Progenitor cell of endocrine pancreas (in vitro differentiated cells): ENCODE data around the gene C1R. TPM values are rescaled to one million over a fixed set of nuclear protein-coding genes. Genes with fewer than 3 reads are reported as not detected.

ENCODE experiments used
- DNase-seq: peaks from one replicate; pipeline ENCODE4 v3.0.0; 2021; ENCODE audit warnings: low spot score; ENCODE audit not compliant: unreplicated experiment
- H3K27ac Mint-ChIP-seq: 2 replicates; pipeline ENCODE4 v1.8.0; 2021; ENCODE audit warnings: mild to moderate bottlenecking, moderate library complexity, mixed read lengths
- H3K27me3 Mint-ChIP-seq: 2 replicates; pipeline ENCODE4 v1.8.0; 2021; ENCODE audit warnings: mixed read lengths
- H3K36me3 Mint-ChIP-seq: 2 replicates; pipeline ENCODE4 v1.8.0; 2022; ENCODE audit warnings: mixed read lengths; ENCODE audit not compliant: insufficient read depth
- H3K4me1 Mint-ChIP-seq: 2 replicates; pipeline ENCODE4 v1.8.0; 2021; ENCODE audit warnings: low read depth, mixed read lengths
- H3K4me3 Mint-ChIP-seq: 2 replicates; pipeline ENCODE4 v1.8.0; 2021; ENCODE audit warnings: low read depth, mild to moderate bottlenecking, moderate library complexity, mixed read lengths
- H3K9me3 Mint-ChIP-seq: 2 replicates; pipeline ENCODE4 v1.8.0; 2021; ENCODE audit warnings: low read depth, mixed read lengths
- total RNA-seq: library from RNA; stranded (reverse); gene quantifications from 2 replicates; pipeline ENCODE4 v1.2.1, GENCODE V29; 2021
- TF ChIP-seq, protein P1 (sequence below): fragments of 200-600 bp; sonication (generic); IDR thresholded peaks from one replicate; pipeline ENCODE4 v1.5.0; 2021; ENCODE audit warnings: antibody characterized with exemption, mild to moderate bottlenecking; ENCODE audit not compliant: unreplicated experiment

Gene C1R
- total RNA-seq, 1 donor from 2014 or later: 10.2 TPM

DNA sequence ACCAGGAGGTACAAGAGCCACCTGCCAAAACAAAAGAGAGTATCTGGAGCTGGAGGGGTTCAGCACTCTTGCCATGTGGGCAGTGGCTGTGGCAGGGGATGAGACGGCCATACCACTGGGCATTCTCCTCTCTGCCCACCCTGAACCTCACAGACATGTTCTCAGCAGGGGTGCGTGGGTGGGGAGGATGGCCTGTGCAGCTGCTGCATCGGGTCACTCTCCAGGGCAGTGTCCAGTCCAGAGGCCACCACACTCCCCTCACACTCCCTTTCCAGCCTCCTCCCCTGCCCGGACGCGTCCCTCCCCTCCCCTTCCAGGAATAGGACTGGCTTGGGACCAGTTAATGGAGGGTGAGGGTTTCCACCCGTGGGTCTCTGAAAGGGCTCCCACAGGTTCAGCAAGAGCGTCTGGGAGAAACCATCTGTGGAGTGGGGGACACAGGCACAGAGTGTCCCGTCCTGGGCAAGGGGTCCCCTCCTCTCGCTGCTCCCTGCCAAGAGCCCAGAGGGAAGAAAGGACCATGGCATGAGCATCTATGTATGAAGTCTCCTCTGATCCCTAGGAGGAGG lies 501 bp downstream of the C1R start:
- H3K9me3 Mint-ChIP-seq: no peaks in the 10 kb centered on the region
- no peak for DNase-seq
- H3K4me1 Mint-ChIP-seq: peaks cover 4% of the 10 kb centered on the region
- TF ChIP-seq, protein P1, sequence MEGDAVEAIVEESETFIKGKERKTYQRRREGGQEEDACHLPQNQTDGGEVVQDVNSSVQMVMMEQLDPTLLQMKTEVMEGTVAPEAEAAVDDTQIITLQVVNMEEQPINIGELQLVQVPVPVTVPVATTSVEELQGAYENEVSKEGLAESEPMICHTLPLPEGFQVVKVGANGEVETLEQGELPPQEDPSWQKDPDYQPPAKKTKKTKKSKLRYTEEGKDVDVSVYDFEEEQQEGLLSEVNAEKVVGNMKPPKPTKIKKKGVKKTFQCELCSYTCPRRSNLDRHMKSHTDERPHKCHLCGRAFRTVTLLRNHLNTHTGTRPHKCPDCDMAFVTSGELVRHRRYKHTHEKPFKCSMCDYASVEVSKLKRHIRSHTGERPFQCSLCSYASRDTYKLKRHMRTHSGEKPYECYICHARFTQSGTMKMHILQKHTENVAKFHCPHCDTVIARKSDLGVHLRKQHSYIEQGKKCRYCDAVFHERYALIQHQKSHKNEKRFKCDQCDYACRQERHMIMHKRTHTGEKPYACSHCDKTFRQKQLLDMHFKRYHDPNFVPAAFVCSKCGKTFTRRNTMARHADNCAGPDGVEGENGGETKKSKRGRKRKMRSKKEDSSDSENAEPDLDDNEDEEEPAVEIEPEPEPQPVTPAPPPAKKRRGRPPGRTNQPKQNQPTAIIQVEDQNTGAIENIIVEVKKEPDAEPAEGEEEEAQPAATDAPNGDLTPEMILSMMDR: no peak
- peaks cover 36% of the 10 kb centered on the region for H3K27me3 Mint-ChIP-seq
- peak overlapping the region; percentile 83 for H3K27ac Mint-ChIP-seq
- peak overlapping the region; percentile 75 for H3K4me3 Mint-ChIP-seq
- H3K36me3 Mint-ChIP-seq: no peaks in the 10 kb centered on the region

- peaks cover 36% of the 10 kb centered on the region for H3K27me3 Mint-ChIP-seq
- TF ChIP-seq, protein P1: no peak
- H3K4me1 Mint-ChIP-seq: peaks cover 4% of the 10 kb centered on the region
- no peak overlapping the region for H3K4me3 Mint-ChIP-seq
- no peaks in the 10 kb centered on the region for H3K9me3 Mint-ChIP-seq
- no peaks in the 10 kb centered on the region for H3K36me3 Mint-ChIP-seq
- H3K27ac Mint-ChIP-seq: no peak overlapping the region
- no peak for DNase-seq
These were observed 1.1 kb downstream of the C1R start for GRCh38 chr12:7091171-7091570.

- peaks cover 36% of the 10 kb centered on the region for H3K27me3 Mint-ChIP-seq
- H3K9me3 Mint-ChIP-seq: no peaks in the 10 kb centered on the region
- H3K4me3 Mint-ChIP-seq: no peak overlapping the region
- peak overlapping the region; percentile 18 for H3K27ac Mint-ChIP-seq
- DNase-seq: no peak
- H3K36me3 Mint-ChIP-seq: no peaks in the 10 kb centered on the region
- TF ChIP-seq, protein P1: no peak
- H3K4me1 Mint-ChIP-seq: peaks cover 4% of the 10 kb centered on the region
These were observed 1.8 kb downstream of the C1R start for GRCh38 chr12:7090222-7090998.

DNA sequence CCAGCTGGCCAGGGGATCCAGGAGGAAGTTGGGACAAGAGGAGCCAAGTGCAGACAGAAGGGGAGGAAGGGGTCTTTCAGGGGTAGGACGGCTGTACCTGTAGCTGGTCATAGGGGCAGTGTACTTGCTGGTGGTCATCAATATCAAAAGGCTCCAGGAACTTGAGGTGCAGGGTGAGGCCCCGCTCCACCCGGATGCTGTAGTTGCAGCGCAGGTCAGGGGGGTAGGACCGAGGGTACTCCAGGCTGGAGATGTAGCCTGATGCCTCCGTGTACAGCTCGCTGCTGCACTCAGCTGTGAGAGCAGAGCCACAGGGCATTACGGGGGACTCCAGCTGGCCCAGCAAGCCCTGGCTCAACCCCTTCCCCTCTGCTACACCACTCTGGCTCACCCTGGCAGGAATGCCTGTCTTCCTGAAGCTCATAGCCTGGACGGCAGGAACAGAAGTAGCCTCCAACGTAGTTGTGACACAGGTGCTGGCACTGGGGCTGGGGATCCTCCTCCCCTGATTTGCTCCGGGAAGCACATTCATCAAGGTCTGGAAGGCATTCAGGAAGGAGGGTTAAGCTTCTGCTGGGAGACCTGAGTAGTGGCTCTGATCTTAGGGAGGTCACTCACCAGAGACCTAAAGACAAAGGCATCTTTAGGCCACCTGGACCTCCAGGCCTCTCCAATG lies 2.9 kb downstream of the C1R start:
- TF ChIP-seq, protein P1: no peak
- H3K4me3 Mint-ChIP-seq: no peak overlapping the region
- peaks cover 4% of the 10 kb centered on the region for H3K4me1 Mint-ChIP-seq
- peaks cover 36% of the 10 kb centered on the region for H3K27me3 Mint-ChIP-seq
- H3K9me3 Mint-ChIP-seq: no peaks in the 10 kb centered on the region
- DNase-seq: no peak
- H3K36me3 Mint-ChIP-seq: no peaks in the 10 kb centered on the region
- H3K27ac Mint-ChIP-seq: no peak overlapping the region

- H3K9me3 Mint-ChIP-seq: peaks cover 6% of the 10 kb centered on the region
- H3K27ac Mint-ChIP-seq: no peak overlapping the region
- H3K36me3 Mint-ChIP-seq: peaks cover 4% of the 10 kb centered on the region
- no peak overlapping the region for H3K4me3 Mint-ChIP-seq
- no peaks in the 10 kb centered on the region for H3K4me1 Mint-ChIP-seq
- peaks cover 2% of the 10 kb centered on the region for H3K27me3 Mint-ChIP-seq
- TF ChIP-seq, protein P1: no peak
- DNase-seq: no peak
These were observed 9.1 kb downstream of the C1R start for GRCh38 chr12:7083125-7083524.
